PFSK-1 (cell line): ENCODE results near the gene CHTF18.

ENCODE experiments used
- FOXP2 ChIP-seq: optimal IDR thresholded peaks from 2 replicates; pipeline ENCODE3; 2011; ENCODE audit warnings: borderline replicate concordance, control low read depth, inconsistent platforms; ENCODE audit not compliant: insufficient read depth; ENCODE audit errors: extremely low read length, extremely low read depth
- POLR2AphosphoS5 ChIP-seq: IDR thresholded peaks from 2 replicates; pipeline ENCODE4 v1.6.1; 2012; ENCODE audit warnings: low read depth, mild to moderate bottlenecking, control low read depth, low read length, moderate library complexity
- REST ChIP-seq, 2 experiments: IDR thresholded peaks; 2 replicates each; pipeline versions ENCODE4 v1.6.1 to v1.8.0; 2011 to 2012; ENCODE audit warnings: low read depth in 2 of 2, low read length in 2 of 2, control low read depth in 1 of 2, inconsistent platforms in 1 of 2, mild to moderate bottlenecking in 1 of 2, moderate library complexity in 1 of 2; ENCODE audit not compliant: insufficient read depth in 1 of 2
- SIN3A ChIP-seq: IDR thresholded peaks from 2 replicates; pipeline ENCODE4 v1.6.1; 2012; ENCODE audit warnings: mild to moderate bottlenecking, low read length, moderate library complexity, borderline replicate concordance; ENCODE audit not compliant: insufficient read depth
- TAF1 ChIP-seq: IDR thresholded peaks from 2 replicates; pipeline ENCODE4 v1.6.1; 2012; ENCODE audit warnings: low read length, control low read depth, borderline replicate concordance; ENCODE audit not compliant: insufficient read depth

The CHTF18 gene

GRCh38 chr16:778447-778846, 10.0 kb upstream of the CHTF18 start:
- TF ChIP-seq FOXP2 (no peak), TAF1 (no peak), POLR2AphosphoS5 (no peak), SIN3A (no peak), REST (IDR thresholded peaks at IDR 0.05; ENCODE audit: insufficient read depth in 1 of 2, low read depth in 2 of 2, low read length in 2 of 2) (no peak)

GRCh38 chr16:778909-779527, 9.4 kb upstream of the CHTF18 start:
- no peak for TF ChIP-seq FOXP2
- no peak for TF ChIP-seq SIN3A
- no peak for TF ChIP-seq REST (IDR thresholded peaks at IDR 0.05; ENCODE audit: insufficient read depth in 1 of 2, low read depth in 2 of 2, low read length in 2 of 2)
- TF ChIP-seq TAF1: no peak
- no peak for TF ChIP-seq POLR2AphosphoS5

- TF ChIP-seq SIN3A: no peak
- TF ChIP-seq TAF1: no peak
- no peak for TF ChIP-seq FOXP2
- TF ChIP-seq REST (IDR thresholded peaks at IDR 0.05; ENCODE audit: insufficient read depth in 1 of 2, low read depth in 2 of 2, low read length in 2 of 2): no peak
- no peak for TF ChIP-seq POLR2AphosphoS5
Measured at GRCh38 chr16:779561-779960, 8.9 kb upstream of the CHTF18 start.

- TF ChIP-seq FOXP2: no peak
- no peak for TF ChIP-seq SIN3A
- no peak for TF ChIP-seq POLR2AphosphoS5
- TF ChIP-seq TAF1: no peak
- no peak for TF ChIP-seq REST (IDR thresholded peaks at IDR 0.05; ENCODE audit: insufficient read depth in 1 of 2, low read depth in 2 of 2, low read length in 2 of 2)
Measured at GRCh38 chr16:780296-780695, 8.1 kb upstream of the CHTF18 start.

GRCh38 chr16:781346-782010, 6.9 kb upstream of the CHTF18 start:
- TF ChIP-seq TAF1 (no peak), REST (IDR thresholded peaks at IDR 0.05; ENCODE audit: insufficient read depth in 1 of 2, low read depth in 2 of 2, low read length in 2 of 2) (no peak), POLR2AphosphoS5 (no peak), SIN3A (no peak), FOXP2 (no peak)
